ENCODE data around the gene FGGY.

GRCh38 chr1:59706303-59706599, 409.4 kb downstream of the FGGY start:
- TF ChIP-seq YY1 (IDR thresholded peaks at IDR 0.05; ENCODE audit: insufficient read depth, insufficient read length) (no peak), ZNF274 (IDR thresholded peaks at IDR 0.05; ENCODE audit: low read depth, low read length) (no peak)

Measured in NT2/D1 (cell line).